SK-N-SH treated with all-trans-retinoic acid at 6 μM for 48 hours (cell line): ENCODE data around the gene FAM114A2.

Experiments
- ARNTL ChIP-seq: fragments of 450-650 bp; formaldehyde crosslinking; IDR thresholded peaks from 2 replicates; pipeline ENCODE4 v1.5.0; 2020; ENCODE audit warnings: low read depth, mild to moderate bottlenecking, moderate library complexity, borderline replicate concordance
- BACH2 ChIP-seq: fragments of 250-450 bp; sonication (Bioruptor Pico); IDR thresholded peaks from 2 replicates; pipeline ENCODE4 v1.9.0; 2021; ENCODE audit warnings: mild to moderate bottlenecking, borderline replicate concordance
- CREB5 ChIP-seq: fragments of 250-450 bp; sonication (Bioruptor Pico); IDR thresholded peaks from 2 replicates; pipeline ENCODE4 v1.5.1; 2020; ENCODE audit warnings: low read depth, mild to moderate bottlenecking, moderate library complexity
- GLIS3 ChIP-seq: fragments of 250-450 bp; sonication (Bioruptor Pico); IDR thresholded peaks from 2 replicates; pipeline ENCODE4 v1.5.0; 2020; ENCODE audit warnings: mild to moderate bottlenecking, moderate library complexity
- ISL1 ChIP-seq: fragments of 250-450 bp; sonication (Bioruptor Pico); IDR thresholded peaks from 2 replicates; pipeline ENCODE4 v2.1.2; 2022; ENCODE audit warnings: mild to moderate bottlenecking, moderate library complexity
- OSR1 ChIP-seq: fragments of 250-450 bp; sonication (Bioruptor Pico); IDR thresholded peaks from 2 replicates; pipeline ENCODE4 v1.8.0; 2022; ENCODE audit warnings: moderate library complexity, mild to moderate bottlenecking, inconsistent platforms
- POU6F1 ChIP-seq: fragments of 250-450 bp; sonication (Bioruptor Pico); IDR thresholded peaks from 2 replicates; pipeline ENCODE4 v1.8.0; 2021; ENCODE audit warnings: low read depth, mild to moderate bottlenecking, moderate library complexity, borderline replicate concordance
- PPARA ChIP-seq: fragments of 250-450 bp; sonication (Bioruptor Pico); IDR thresholded peaks from 2 replicates; pipeline ENCODE4 v1.5.0; 2020; ENCODE audit warnings: mild to moderate bottlenecking, borderline replicate concordance
- RARB ChIP-seq: fragments of 250-450 bp; sonication (Bioruptor Pico); IDR thresholded peaks from 2 replicates; pipeline ENCODE4 v1.8.0; 2021; ENCODE audit warnings: mild to moderate bottlenecking, moderate library complexity
- SNAI2 ChIP-seq: fragments of 250-450 bp; sonication (Bioruptor Pico); IDR thresholded peaks from 2 replicates; pipeline ENCODE4 v1.5.0; 2020; ENCODE audit warnings: mild to moderate bottlenecking, moderate library complexity
- ZNF565 ChIP-seq: fragments of 450-650 bp; formaldehyde crosslinking; conservative IDR thresholded peaks from 2 replicates; pipeline ENCODE4 v1.5.0; 2020; ENCODE audit warnings: low read depth, mild to moderate bottlenecking, moderate library complexity
- TF ChIP-seq, protein P1 (sequence below): fragments of 250-450 bp; sonication (Bioruptor Pico); IDR thresholded peaks from 2 replicates; pipeline ENCODE4 v1.8.0; 2020; ENCODE audit warnings: mild to moderate bottlenecking, moderate library complexity, borderline replicate concordance
- TF ChIP-seq, protein P2 (sequence below): fragments of 250-450 bp; sonication (Bioruptor Pico); IDR thresholded peaks from 2 replicates; pipeline ENCODE4 v1.5.0; 2020; ENCODE audit warnings: mild to moderate bottlenecking, moderate library complexity

- TF ChIP-seq BACH2 (CRISPR knock-in tag) (no peak), CREB5 (no peak), ISL1 (CRISPR knock-in tag) (no peak), PPARA (CRISPR knock-in tag) (no peak), OSR1 (CRISPR knock-in tag) (no peak), POU6F1 (CRISPR knock-in tag) (no peak), ARNTL (CRISPR knock-in tag) (no peak), SNAI2 (CRISPR knock-in tag) (no peak), ZNF565 (CRISPR knock-in tag) (no peak), GLIS3 (CRISPR knock-in tag) (no peak), RARB (CRISPR knock-in tag) (no peak)
- TF ChIP-seq, protein P1, sequence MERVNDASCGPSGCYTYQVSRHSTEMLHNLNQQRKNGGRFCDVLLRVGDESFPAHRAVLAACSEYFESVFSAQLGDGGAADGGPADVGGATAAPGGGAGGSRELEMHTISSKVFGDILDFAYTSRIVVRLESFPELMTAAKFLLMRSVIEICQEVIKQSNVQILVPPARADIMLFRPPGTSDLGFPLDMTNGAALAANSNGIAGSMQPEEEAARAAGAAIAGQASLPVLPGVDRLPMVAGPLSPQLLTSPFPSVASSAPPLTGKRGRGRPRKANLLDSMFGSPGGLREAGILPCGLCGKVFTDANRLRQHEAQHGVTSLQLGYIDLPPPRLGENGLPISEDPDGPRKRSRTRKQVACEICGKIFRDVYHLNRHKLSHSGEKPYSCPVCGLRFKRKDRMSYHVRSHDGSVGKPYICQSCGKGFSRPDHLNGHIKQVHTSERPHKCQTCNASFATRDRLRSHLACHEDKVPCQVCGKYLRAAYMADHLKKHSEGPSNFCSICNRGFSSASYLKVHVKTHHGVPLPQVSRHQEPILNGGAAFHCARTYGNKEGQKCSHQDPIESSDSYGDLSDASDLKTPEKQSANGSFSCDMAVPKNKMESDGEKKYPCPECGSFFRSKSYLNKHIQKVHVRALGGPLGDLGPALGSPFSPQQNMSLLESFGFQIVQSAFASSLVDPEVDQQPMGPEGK (CRISPR knock-in tag), result no peak
- TF ChIP-seq, protein P2, sequence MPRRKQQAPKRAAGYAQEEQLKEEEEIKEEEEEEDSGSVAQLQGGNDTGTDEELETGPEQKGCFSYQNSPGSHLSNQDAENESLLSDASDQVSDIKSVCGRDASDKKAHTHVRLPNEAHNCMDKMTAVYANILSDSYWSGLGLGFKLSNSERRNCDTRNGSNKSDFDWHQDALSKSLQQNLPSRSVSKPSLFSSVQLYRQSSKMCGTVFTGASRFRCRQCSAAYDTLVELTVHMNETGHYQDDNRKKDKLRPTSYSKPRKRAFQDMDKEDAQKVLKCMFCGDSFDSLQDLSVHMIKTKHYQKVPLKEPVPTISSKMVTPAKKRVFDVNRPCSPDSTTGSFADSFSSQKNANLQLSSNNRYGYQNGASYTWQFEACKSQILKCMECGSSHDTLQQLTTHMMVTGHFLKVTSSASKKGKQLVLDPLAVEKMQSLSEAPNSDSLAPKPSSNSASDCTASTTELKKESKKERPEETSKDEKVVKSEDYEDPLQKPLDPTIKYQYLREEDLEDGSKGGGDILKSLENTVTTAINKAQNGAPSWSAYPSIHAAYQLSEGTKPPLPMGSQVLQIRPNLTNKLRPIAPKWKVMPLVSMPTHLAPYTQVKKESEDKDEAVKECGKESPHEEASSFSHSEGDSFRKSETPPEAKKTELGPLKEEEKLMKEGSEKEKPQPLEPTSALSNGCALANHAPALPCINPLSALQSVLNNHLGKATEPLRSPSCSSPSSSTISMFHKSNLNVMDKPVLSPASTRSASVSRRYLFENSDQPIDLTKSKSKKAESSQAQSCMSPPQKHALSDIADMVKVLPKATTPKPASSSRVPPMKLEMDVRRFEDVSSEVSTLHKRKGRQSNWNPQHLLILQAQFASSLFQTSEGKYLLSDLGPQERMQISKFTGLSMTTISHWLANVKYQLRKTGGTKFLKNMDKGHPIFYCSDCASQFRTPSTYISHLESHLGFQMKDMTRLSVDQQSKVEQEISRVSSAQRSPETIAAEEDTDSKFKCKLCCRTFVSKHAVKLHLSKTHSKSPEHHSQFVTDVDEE (CRISPR knock-in tag), result no peak
These were observed 24.7 kb upstream of the FAM114A2 start for GRCh38 chr5:154063372-154063771.
